Stimulated activated CD8-positive, alpha-beta memory T cell treated with anti-CD3 and anti-CD28 coated beads, Interleukin-7, amount 100 ng/mL, for 1 hour (primary cell): Measurements from ENCODE around the gene MSANTD1.

Source experiments
- DNase-seq, 2 donors: peaks; one replicate each; pipeline ENCODE4 v3.0.0-alpha.2; 2020; ENCODE audit warnings: low read depth in 2 of 2

MSANTD1 gene

GRCh38 chr4:3263053-3263875 lies 14.3 kb downstream of the MSANTD1 start:
- no peak for DNase-seq

- no peak for DNase-seq
Observed at GRCh38 chr4:3263876-3264193, 14.9 kb downstream of the MSANTD1 start.

- DNase-seq = no peak
Observed at GRCh38 chr4:3266076-3266475, 17.1 kb downstream of the MSANTD1 start.

- DNase-seq = no peak
Observed at GRCh38 chr4:3267576-3268394, 18.8 kb downstream of the MSANTD1 start.

- DNase-seq = no peak
Observed at GRCh38 chr4:3268395-3269104, 19.6 kb downstream of the MSANTD1 start.

GRCh38 chr4:3269105-3269927 lies 20.4 kb downstream of the MSANTD1 start:
- no peak for DNase-seq

GRCh38 chr4:3269991-3270611 lies 21.1 kb downstream of the MSANTD1 start:
- DNase-seq = no peak

- DNase-seq = no peak
Observed at GRCh38 chr4:3271131-3271530, 22.2 kb downstream of the MSANTD1 start.

GRCh38 chr4:3276986-3277385 lies 28.0 kb downstream of the MSANTD1 start:
- DNase-seq = no peak

GRCh38 chr4:3280466-3280865 lies 31.5 kb downstream of the MSANTD1 start:
- no peak for DNase-seq

GRCh38 chr4:3283483-3283882 lies 34.5 kb downstream of the MSANTD1 start:
- DNase-seq = no peak

GRCh38 chr4:3283916-3284315 lies 35.0 kb downstream of the MSANTD1 start:
- no peak for DNase-seq

GRCh38 chr4:3284734-3285557 lies 36.0 kb downstream of the MSANTD1 start:
- DNase-seq = no peak

- no peak for DNase-seq
Observed at GRCh38 chr4:3285558-3286334, 36.8 kb downstream of the MSANTD1 start.

GRCh38 chr4:3286335-3287175 lies 37.6 kb downstream of the MSANTD1 start:
- no peak for DNase-seq

- DNase-seq = no peak
Observed at GRCh38 chr4:3287271-3287971, 38.5 kb downstream of the MSANTD1 start.

- no peak for DNase-seq
Observed at GRCh38 chr4:3287972-3288570, 39.1 kb downstream of the MSANTD1 start.
